GM19193 (cell line): ENCODE data around the gene DNAJC1.

Experiments used
- POLR2A ChIP-seq: IDR thresholded peaks from 4 replicates; pipeline ENCODE4 v1.6.1; 2011; ENCODE audit not compliant: insufficient read depth, insufficient read length; ENCODE audit errors: extremely low read depth

Gene DNAJC1

GRCh38 chr10:21726601-21727225, 276.8 kb downstream of the DNAJC1 start:
- TF ChIP-seq POLR2A, result no peak

DNA sequence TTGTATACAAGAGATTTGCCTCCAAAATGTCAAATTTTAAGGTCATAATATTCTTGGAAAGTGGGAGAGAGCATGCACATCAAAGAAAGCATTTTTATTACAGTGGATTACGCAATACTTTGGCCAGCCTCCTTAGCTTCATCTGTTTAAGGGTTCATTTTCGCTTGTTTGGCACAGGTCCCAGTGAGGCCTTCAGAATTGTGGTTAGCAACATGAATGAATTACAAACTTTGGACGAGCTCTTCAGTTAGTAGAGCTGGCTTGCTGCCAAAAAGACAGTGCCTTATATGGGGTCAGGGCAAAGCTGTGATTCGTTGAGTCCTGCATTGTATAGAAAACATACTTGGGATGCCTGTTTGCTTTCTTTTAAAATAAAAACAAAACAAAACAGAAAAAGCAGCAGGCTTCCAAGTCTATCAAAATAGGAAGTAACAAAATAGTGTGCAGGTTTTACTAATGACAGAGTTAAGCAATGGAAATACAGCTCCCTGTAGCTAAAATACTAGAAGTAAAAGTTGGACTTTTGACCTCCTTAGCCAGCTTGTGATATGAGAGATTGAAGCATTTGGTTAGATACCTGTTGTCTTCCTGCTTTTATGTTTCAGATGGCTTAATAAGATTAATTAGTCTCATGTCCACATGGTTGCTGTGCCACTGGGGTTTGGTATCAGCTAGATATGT, 278.7 kb downstream of the DNAJC1 start:
- TF ChIP-seq POLR2A, result no peak

DNA sequence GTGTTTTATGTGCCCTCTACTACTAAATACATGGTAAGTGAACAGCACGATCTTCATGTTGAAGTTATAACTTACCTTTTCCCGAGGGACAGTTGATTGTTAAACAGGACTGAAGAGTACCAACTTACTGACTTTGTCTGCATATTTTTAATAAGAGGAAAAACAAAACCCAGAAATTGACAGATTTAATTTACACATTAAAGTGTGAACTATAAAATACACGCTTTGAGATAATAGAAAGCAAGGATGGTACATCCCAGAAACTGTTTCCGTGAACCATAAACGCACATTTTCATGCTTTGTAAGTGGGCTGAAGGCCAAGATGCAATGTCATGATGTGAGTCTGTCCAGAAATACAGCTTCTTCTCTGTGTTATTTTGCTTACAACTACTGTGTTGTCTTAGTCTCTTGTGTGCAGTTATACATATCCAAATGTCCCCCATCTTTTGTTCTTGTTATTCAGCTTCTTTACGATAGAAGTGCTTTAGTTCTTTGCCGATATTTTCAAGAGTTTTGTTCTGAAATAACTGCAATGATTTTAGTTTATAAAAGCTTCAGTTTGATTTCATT, 279.4 kb downstream of the DNAJC1 start:
- no peak for TF ChIP-seq POLR2A

DNA sequence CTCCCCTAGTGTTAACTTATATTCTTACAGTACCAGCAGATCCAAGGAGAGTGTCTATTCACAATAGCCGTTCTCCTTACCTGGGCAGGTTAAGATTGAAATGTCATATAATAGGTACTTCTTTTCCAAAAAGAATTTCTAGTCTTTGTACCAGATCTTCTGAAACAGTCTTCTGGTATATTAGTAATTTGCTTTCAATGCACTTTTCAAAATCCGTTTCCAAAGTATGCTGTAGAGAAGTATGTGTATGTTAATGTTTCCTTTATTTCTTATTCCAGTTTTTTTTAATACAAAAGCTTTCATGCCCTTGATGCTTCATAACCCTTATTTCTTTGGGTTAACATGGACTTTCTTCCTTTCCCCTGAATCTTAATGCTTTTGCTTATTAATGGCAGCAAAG, 281.3 kb downstream of the DNAJC1 start:
- no peak for TF ChIP-seq POLR2A

DNA sequence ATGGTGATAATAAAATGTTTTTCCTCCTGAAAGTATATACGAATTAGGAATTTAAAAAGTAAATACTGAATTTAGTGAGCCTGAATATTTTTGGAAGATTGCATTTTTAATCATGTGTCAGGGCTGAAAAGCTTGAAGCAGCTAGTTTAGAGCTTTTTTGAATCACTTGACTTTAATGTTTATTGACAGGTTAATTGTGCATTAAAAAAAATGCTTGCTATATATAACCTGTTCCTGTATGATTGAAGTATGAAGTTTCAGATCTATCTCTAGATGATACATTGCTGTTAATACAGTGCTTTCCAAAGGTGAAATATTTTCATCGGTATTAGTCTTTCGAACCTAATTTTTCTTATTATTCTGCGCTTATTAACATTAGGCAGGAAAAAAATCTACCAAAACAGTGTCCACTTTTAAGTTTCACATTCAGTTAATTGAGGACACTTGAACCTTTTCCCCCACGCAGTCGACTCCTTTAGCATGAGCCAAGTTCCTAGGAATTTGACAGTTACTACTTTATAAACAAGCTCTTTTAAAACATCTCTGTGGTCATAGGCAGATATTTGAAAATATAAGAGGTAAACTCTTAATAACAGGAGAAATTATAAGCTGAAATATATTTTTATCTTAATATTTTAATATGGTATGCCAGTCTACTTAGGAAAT, 282.4 kb downstream of the DNAJC1 start:
- no peak for TF ChIP-seq POLR2A

GRCh38 chr10:21720090-21720489, 283.4 kb downstream of the DNAJC1 start:
- TF ChIP-seq POLR2A, result no peak

- TF ChIP-seq POLR2A, result no peak
Observed at GRCh38 chr10:21719502-21719901, 284.0 kb downstream of the DNAJC1 start.

DNA sequence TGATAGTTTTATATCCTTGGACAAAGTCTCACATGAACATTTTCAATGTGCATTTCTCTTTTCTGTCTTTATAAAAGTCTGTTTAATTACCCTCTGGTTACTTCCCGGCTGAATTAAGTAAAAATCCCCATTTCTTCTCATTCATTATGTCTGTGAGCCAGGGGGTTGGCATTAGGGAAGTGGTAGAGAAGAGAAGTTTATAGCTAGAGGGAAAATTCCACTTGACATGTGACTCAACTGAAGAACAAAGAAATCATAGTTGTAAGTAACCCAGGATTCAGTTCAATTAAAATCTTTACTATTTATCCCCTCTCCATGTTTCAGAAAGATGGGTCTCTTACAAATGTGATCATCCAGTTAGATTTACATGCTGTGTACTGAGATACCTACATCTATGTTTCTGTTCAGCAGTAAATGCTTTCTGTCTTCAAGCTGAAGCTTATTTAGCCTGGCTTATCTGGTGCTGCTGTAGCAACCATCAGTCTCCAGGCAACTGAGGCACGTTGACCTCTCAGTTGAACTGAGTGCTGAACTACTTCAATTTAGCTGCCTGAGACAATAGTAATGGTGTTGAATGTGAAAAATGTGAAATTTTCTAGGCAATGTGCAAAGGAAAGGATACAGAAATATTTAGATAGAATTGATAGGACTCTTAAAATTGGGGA, 287.9 kb downstream of the DNAJC1 start:
- no peak for TF ChIP-seq POLR2A

GRCh38 chr10:21712975-21713374, 290.6 kb downstream of the DNAJC1 start:
- no peak for TF ChIP-seq POLR2A

DNA sequence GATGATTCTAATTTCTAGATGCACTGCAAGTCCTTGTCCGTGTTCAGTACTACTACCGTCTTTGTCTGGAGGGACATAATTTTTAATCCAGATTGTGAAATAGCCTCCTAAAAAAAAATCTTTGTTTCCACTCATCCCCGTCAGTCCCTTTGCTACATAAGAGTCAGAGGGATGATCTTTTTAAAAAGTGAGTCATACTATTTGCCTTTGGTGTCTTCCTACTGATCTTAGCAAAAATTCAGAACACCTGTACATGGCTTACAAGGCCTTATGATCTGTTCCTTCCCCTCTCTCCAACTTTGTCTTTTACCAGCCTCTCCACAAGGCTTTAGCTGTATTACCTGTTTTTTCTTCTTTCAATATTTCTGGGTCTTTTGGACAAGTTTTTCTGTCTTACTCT, 296.0 kb downstream of the DNAJC1 start:
- TF ChIP-seq POLR2A, result no peak
